IPS-15b (cell line): ENCODE measurements around the gene KCNG4.

Experiments
- H3K27me3 ChIP-seq: one replicate; pipeline ENCODE4 v1.6.1; 2013; ENCODE audit warnings: low read length; ENCODE audit not compliant: control insufficient read depth, insufficient read depth
- H3K36me3 ChIP-seq: one replicate; pipeline ENCODE4 v1.6.1; 2013; ENCODE audit warnings: low read length; ENCODE audit not compliant: control insufficient read depth, insufficient read depth
- H3K4me1 ChIP-seq: one replicate; pipeline ENCODE4 v1.6.1; 2013; ENCODE audit warnings: mild to moderate bottlenecking, low read length; ENCODE audit not compliant: control insufficient read depth, insufficient read depth
- H3K4me3 ChIP-seq: one replicate; pipeline ENCODE4 v1.5.1; 2013; ENCODE audit warnings: low read depth, low read length
- H3K9ac ChIP-seq: one replicate; pipeline ENCODE4 v1.6.1; 2013; ENCODE audit warnings: low read depth, mild to moderate bottlenecking, low read length
- H3K9me3 ChIP-seq: one replicate; pipeline ENCODE4 v1.6.1; 2013; ENCODE audit warnings: mild to moderate bottlenecking, low read length; ENCODE audit not compliant: control insufficient read depth, insufficient read depth

KCNG4 gene

DNA sequence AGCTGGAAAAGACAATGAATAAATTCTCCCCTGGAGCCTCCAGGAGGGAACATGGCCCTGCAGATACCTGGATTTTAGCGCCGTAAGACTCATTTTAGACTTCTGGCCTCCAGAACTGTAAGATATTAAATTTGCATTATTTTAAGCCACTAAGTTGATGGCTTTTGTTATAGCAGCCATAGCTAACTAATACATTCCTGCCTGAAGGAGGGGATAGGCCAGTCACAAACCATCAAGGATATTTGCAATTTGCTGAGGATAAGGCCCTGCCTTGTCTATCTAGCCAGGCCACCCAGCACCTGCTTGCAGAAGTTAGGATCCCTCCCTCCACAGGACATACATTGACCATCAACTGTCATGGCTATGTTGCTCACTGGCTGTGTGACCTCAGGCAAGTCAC, 4.9 kb upstream of the KCNG4 start:
- Histone ChIP-seq H3K4me1 (no peaks in the 10 kb centered on the region), H3K9ac (no peak overlapping the region), H3K4me3 (no peak overlapping the region), H3K27me3 (no peaks in the 10 kb centered on the region), H3K9me3 (no peaks in the 10 kb centered on the region), H3K36me3 (no peaks in the 10 kb centered on the region)

DNA sequence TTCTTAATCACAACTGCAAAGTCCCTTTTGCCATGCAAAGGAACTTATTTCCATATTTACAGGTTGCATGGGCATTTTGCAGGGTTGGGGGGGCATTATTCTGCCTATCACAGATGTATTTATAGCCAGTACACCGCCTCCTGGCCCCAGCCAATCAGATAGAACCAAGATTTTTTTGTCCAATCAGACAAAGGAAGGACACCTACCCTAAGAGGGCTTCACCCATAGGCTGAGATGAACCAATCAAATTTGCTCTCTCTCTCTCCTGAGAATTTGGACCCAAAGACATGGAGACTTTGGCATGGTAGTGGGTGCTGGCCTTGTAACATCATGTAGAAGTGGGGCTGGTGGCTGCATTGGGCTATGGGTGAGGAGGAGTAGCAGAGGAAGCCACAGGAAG, 3.9 kb upstream of the KCNG4 start:
- H3K4me3 ChIP-seq = no peak overlapping the region
- H3K4me1 ChIP-seq = no peaks in the 10 kb centered on the region
- no peak overlapping the region for H3K9ac ChIP-seq
- no peaks in the 10 kb centered on the region for H3K27me3 ChIP-seq
- H3K9me3 ChIP-seq = no peaks in the 10 kb centered on the region
- H3K36me3 ChIP-seq = no peaks in the 10 kb centered on the region

DNA sequence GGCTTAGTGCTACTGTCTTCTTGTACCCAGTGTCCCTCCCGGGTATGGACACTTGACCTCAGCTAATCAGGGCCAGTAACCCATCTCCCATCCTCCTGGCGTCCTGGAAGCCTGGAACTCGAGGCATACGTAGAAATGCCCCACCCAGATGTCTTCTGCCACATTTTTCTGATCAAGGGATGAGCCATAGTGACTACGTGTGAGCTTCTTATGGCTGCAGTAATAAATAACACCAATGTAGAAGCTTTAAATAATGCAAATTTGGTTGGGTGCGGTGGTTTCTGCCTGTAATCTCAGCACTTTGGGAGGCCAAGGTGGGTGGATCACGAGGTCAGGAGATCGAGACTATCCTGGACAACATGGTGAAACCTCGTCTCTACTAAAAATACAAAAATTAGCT, 3.0 kb upstream of the KCNG4 start:
- no peak overlapping the region for H3K4me3 ChIP-seq
- H3K4me1 ChIP-seq = no peaks in the 10 kb centered on the region
- H3K9ac ChIP-seq = no peak overlapping the region
- H3K36me3 ChIP-seq = no peaks in the 10 kb centered on the region
- no peaks in the 10 kb centered on the region for H3K9me3 ChIP-seq
- no peaks in the 10 kb centered on the region for H3K27me3 ChIP-seq

DNA sequence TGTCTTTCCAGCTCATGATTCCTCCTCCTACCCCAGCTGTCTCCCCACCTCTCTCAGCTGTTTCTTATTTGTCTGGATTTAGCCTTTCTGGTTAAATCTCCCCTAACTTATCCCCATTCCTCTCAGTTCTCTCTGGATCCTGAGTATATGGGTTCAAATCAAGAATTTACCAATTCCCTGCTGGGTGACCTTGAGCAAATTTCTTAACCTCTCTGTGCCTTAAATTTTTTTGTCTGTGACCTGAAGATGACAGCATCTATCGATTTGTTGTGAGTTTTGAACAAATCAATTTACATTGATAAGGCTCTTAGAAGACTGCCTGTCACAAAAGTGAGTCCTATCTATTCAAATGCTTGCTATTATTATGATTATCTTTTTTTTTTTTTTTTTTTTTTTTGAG, 2.0 kb upstream of the KCNG4 start:
- no peak overlapping the region for H3K9ac ChIP-seq
- H3K4me3 ChIP-seq = no peak overlapping the region
- no peaks in the 10 kb centered on the region for H3K36me3 ChIP-seq
- no peaks in the 10 kb centered on the region for H3K4me1 ChIP-seq
- H3K27me3 ChIP-seq = no peaks in the 10 kb centered on the region
- no peaks in the 10 kb centered on the region for H3K9me3 ChIP-seq

DNA sequence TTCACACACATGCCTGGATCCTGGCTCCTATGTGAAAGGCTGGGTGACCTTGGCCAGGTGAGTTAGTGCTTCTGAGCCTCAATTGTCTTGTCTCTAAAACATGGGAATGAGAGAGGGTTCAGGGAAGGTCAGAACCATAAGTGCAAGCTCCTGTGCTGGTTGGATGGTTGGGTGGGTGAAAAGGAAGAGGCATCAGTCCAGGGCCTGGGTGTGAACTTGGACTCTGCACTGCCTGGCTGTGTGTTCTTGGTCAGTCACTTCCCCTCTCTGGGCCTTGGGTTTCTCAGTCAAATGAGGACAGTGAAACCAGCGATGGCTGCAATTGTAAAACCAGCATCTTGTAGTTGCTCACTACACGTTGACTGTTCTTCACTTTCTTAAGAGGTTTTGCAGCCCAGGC, 643 bp upstream of the KCNG4 start:
- H3K36me3 ChIP-seq = no peaks in the 10 kb centered on the region

DNA sequence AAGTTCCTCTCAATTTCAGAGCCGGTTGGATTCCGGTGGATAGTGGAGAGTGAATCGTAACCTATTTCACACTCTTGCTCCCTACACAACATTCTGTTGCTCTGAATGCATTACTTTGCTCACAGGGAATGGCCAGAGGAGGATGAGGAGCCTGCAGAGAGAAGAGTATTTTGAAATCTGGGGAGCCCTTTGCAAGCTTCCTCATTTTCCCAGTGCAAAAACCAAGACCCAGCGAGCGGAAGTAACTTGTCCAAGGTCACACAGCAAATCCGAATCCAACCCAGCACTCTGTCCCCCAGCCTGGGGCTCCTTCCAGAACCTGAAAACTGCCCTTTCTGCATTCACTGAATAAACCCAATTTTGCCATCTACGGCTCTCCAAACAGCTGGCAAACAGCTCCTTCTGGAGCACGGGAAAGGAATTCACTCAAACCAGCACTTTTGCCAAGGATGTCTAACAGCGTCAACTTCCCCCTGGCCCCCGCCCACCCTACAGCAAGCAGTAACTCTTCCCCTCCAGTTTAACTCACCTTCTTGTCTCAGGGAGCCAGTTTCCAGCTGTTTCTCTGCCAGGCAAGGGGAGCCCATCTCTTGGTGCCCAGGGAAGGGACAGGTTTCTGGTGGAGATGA, 557 bp downstream of the KCNG4 start:
- H3K9ac ChIP-seq = no peak overlapping the region
- no peaks in the 10 kb centered on the region for H3K9me3 ChIP-seq
- peaks cover 2% of the 10 kb centered on the region for H3K36me3 ChIP-seq
- no peaks in the 10 kb centered on the region for H3K4me1 ChIP-seq
- no peaks in the 10 kb centered on the region for H3K27me3 ChIP-seq
- no peak overlapping the region for H3K4me3 ChIP-seq

More for the DNA sequence above, 643 bp upstream of the KCNG4 start:
- Histone ChIP-seq H3K9ac (no peak overlapping the region), H3K27me3 (no peaks in the 10 kb centered on the region), H3K4me1 (no peaks in the 10 kb centered on the region), H3K9me3 (no peaks in the 10 kb centered on the region), H3K4me3 (no peak overlapping the region)

DNA sequence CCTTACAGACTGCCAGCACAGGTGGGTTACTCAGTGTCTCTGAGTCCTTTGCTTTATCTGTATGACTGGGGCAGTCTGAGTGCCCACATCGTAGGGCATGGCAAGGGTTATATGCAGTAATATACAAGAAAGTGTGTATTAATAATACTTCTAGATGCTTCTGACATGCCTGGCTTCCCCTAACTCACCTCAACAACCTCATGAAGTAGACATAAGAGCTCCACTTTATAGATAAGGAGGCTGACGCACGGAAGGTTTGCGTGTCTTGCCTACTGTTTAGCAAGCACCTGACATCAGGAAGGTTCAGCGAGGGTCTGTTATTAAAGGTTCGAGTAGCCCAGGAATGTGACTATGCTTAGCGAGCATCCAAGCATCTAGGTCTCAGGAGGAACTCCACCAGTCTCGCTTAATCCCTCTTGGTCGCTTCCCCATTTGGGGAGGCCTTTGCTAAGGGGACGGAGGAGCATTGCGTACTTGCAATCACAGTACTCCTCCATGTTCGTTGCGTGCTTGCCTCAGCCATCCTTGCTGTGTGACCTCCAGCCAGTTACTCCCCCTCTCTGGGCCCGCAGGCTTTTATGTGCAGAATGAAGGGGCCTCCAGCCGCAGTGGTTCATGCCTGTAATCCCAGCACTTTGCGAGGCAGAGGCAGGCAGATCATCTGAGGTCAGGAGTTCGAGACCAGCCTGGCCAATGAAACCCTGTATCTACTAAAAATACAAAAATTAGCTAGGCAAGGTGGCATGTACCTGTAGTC, 1.6 kb downstream of the KCNG4 start:
- Histone ChIP-seq H3K27me3 (no peaks in the 10 kb centered on the region), H3K9me3 (no peaks in the 10 kb centered on the region), H3K36me3 (peaks cover 2% of the 10 kb centered on the region), H3K4me3 (no peak overlapping the region), H3K4me1 (no peaks in the 10 kb centered on the region), H3K9ac (no peak overlapping the region)

DNA sequence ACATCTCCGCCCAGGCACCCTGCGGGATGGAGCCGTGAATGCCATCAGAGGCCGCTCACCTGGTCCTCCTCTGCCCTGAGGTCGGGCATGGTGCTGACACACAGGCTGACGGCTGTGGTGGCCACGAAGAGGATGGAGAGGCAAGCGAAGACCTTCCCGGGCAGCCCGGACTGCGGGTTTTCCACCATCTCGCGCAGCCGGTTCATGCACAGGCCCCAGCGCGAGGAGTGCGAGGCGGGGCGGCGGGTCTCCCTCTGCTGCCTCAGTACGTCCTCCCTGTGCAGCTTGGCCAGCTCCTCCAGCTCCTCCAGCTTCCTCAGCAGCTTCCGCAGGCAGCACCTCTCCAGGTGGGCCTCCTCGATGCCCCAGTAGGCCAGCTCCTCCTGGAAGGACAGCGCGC, 3.1 kb downstream of the KCNG4 start:
- H3K9ac ChIP-seq = no peak overlapping the region
- H3K36me3 ChIP-seq = peaks cover 2% of the 10 kb centered on the region
- no peaks in the 10 kb centered on the region for H3K4me1 ChIP-seq
- no peaks in the 10 kb centered on the region for H3K9me3 ChIP-seq
- no peak overlapping the region for H3K4me3 ChIP-seq
- H3K27me3 ChIP-seq = no peaks in the 10 kb centered on the region

DNA sequence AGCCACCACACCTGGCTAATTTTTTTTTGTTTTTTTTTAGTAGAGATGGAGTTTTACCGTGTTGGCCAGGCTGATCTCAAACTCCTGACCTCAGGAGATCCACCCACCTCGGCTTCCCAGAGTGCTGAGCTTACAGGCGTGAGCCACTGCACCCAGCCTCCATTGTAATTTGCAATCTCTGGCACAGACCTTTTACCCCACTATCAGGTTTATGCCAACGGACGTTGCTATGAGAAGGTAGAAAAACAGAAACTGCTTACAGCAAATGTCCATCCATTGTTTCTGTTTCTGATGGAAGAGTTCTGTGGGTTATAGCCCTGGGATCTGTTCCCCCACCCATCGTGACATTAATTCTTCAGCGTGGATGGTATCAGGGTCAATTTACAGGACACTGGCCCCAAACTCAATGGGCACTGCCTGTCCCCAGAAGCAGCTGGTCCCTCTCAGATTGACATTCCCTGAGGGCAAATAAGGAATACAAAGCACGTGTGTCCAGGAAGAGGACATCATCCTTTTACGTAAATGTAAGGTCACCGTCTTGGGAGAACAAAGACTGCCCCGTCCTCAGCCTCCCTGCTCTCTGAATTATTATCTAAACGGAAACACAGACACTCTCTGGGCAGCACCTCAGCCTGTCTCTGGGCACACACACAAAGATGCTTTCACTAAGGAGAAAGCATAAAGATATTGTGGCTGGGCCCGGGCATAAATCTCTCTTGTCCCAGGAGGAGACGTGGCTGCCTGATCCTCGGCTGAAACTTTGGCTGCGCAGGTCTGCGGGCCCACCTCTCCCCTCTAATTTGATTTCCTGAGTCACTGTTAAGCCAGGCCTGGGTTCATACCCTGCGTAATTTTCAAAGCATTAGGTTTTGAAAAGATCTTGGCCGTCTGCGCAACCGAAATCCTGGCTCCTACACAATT, 5.2 kb downstream of the KCNG4 start:
- peaks cover 2% of the 10 kb centered on the region for H3K36me3 ChIP-seq
- H3K4me3 ChIP-seq = no peak overlapping the region
- no peaks in the 10 kb centered on the region for H3K9me3 ChIP-seq
- no peak overlapping the region for H3K9ac ChIP-seq
- H3K4me1 ChIP-seq = no peaks in the 10 kb centered on the region
- no peaks in the 10 kb centered on the region for H3K27me3 ChIP-seq

DNA sequence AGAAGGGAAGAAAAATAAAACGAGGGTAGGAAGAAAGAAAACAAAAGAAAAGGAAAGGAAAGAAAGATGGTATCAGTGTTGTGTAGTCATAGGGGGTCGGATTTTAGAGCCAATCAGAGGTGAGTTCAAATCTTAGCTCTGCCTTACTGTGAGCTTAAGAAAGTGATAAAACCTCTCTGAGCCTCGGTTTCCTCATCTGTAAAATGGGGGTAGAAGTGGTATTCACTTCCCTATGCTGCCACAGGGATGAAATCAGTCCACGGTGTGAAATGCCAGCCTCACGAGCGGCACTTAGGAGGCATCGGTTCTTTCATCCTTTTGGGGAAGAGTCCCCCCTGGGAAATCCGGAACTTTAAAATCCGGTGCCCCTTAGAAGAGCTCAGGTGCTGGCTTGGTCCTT, 6.1 kb downstream of the KCNG4 start:
- Histone ChIP-seq H3K27me3 (no peaks in the 10 kb centered on the region), H3K9me3 (no peaks in the 10 kb centered on the region), H3K9ac (no peak overlapping the region), H3K36me3 (peaks cover 2% of the 10 kb centered on the region), H3K4me1 (no peaks in the 10 kb centered on the region), H3K4me3 (no peak overlapping the region)

DNA sequence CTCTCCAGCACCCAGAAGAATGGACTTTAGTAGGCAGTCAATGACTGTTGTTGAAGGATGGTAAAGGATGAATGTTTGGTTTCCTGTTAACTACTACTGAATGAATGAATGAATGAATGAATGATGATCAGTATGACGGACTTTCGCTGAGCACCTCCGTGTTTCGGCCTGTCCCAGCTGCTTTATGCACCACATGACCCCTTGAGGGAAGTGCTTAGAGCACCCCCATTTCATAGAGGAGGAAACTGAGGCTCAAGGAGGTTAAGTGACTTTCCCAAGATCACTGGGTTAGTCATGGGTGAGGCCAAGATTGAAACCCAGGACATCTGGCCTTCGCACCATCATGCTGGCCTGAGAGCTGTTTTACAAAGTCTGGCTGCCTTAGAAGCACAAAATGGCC, 6.8 kb downstream of the KCNG4 start:
- no peak overlapping the region for H3K4me3 ChIP-seq
- no peaks in the 10 kb centered on the region for H3K9me3 ChIP-seq
- no peaks in the 10 kb centered on the region for H3K27me3 ChIP-seq
- H3K36me3 ChIP-seq = peaks cover 2% of the 10 kb centered on the region
- peaks cover 2% of the 10 kb centered on the region for H3K4me1 ChIP-seq
- no peak overlapping the region for H3K9ac ChIP-seq
